Stimulated activated CD8-positive, alpha-beta memory T cell treated with anti-CD3 and anti-CD28 coated beads, Interleukin-15, amount 100 ng/mL, for 24 hours (primary cell): Measurements from ENCODE around the gene TMEM217.

Experiments
- DNase-seq: peaks from one replicate; pipeline ENCODE4 v3.0.0-alpha.2; 2020; ENCODE audit warnings: low read depth

The TMEM217 gene

DNA sequence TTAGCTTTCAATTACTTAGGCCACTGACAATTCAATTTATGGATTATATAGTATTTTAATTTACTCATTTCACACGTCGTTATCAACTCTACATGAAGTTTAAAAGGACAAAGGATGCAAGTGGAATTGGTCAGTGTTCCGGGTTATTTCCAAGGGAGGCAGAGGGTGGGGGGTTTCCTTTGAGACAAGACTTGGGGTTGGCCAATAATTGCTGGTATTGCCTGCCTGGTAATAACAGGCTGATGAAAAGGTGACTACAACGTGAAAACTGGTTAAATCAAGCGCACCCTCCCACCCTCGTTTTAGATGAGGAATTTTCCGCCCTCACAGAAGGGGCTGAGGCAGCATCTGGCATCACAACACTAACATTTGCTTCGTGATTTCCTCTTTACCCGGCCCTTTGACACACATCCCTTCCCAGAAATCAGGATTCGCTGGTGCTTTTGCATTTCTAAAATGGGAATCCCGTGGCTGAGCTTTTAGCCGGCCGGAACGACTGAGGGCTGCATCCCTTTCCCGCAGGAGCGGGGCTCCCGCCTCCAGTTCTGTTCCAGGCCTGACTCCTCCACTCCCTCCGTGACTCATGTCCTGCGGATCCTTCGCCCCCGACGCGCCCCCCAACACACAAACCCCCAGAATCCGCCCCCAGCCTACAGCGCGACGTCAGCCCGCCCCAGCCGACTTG lies 89.0 kb downstream of the TMEM217 start:
- DNase-seq: no peak

DNA sequence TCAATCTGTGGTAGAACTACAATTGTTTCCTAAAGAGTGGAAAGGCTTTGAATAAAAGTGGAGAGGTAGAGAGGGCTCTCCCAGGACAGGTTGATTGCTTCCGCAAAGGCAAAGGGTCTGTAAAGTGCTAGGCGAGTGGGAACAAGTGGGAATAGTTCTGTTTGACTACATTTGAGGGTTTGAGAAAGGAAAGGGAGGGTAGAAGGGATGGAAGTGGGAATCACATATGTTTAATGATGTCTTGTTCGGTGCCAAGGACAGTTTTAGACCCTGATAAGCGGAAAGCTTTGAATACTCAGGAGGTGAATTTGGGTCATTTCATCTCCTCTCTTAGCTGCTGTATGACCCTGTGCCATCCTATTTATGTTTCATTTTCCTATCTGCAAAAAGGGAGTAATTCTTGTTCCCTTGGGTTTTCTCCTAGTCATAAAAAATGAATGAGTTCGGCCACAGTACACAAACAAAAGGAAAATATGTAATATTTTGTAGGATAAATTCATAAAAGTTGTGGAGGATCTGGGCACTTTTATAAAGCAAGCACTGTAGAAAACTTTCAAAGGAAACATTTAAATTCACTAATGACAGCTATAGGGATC lies 89.7 kb downstream of the TMEM217 start:
- DNase-seq: no peak

DNA sequence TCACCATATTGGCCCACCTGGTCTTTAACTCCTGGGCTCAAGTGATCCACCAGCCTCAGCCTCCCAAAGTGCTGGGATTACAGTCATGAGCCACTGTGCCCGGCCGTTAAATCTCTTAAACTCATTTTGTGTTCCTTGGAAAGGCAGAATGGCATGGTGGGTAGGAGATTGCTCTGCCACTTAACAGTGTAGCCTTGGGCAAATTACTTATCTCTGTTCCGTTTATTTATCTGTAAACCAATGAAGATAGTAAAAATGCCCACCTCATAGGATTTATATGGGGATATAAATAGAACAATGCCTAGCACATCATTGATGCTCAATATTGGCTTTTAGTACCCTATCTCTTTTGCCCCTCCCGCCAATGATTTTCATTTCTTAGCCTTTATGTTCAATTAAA lies 95.2 kb downstream of the TMEM217 start:
- no peak for DNase-seq
